Parathyroid adenoma (tissue), 2 donors: ENCODE data around the gene ETV6.

ENCODE experiments used
- H2AFZ ChIP-seq: fragments of 300-600 bp; sonication (generic); one replicate; pipeline ENCODE4 v1.7.0; 2017; ENCODE audit warnings: antibody characterized with exemption, mild to moderate bottlenecking
- H3K27ac ChIP-seq: fragments of 300-600 bp; sonication (generic); one replicate; pipeline ENCODE4 v1.7.0; 2017
- H3K27me3 ChIP-seq: fragments of 300-600 bp; sonication (generic); one replicate; pipeline ENCODE4 v1.7.0; 2017; ENCODE audit warnings: low read length; ENCODE audit not compliant: control insufficient read depth, insufficient read depth
- H3K36me3 ChIP-seq: fragments of 300-600 bp; sonication (generic); one replicate; pipeline ENCODE4 v1.7.0; 2017; ENCODE audit warnings: low read length; ENCODE audit not compliant: control insufficient read depth, insufficient read depth
- H3K4me1 ChIP-seq: fragments of 300-600 bp; sonication (generic); one replicate; pipeline ENCODE4 v1.7.0; 2017; ENCODE audit warnings: control low read depth
- H3K4me2 ChIP-seq: fragments of 300-600 bp; sonication (generic); one replicate; pipeline ENCODE4 v1.7.0; 2017; ENCODE audit warnings: low read length
- H3K4me3 ChIP-seq: fragments of 300-600 bp; sonication (generic); one replicate; pipeline ENCODE4 v1.7.0; 2017; ENCODE audit warnings: low read depth, low read length
- H3K79me2 ChIP-seq: fragments of 300-600 bp; sonication (generic); one replicate; pipeline ENCODE4 v1.7.0; 2017; ENCODE audit warnings: control low read depth
- H3K9ac ChIP-seq: fragments of 300-600 bp; sonication (generic); one replicate; pipeline ENCODE4 v1.7.0; 2017; ENCODE audit warnings: mild to moderate bottlenecking
- H3K9me3 ChIP-seq: fragments of 300-600 bp; sonication (generic); one replicate; pipeline ENCODE4 v1.7.0; 2017; ENCODE audit warnings: low read length; ENCODE audit not compliant: control insufficient read depth
- CTCF ChIP-seq: fragments of 300-600 bp; sonication (generic); IDR thresholded peaks from one replicate; pipeline ENCODE4 v1.7.0; 2017; ENCODE audit warnings: antibody characterized with exemption, mild to moderate bottlenecking
- donor health status: primary hyperparathyroidism.

The ETV6 gene

GRCh38 chr12:11649413-11650285, at the start of gene ETV6:
ETV6 (plus strand) TSS chr12:11649674; CDS start chr12:11650128, 454 bp downstream.
- peaks cover 10% of the 10 kb centered on the region for H3K4me1 ChIP-seq
- H3K79me2 ChIP-seq = peaks cover 18% of the 10 kb centered on the region
- no peaks in the 10 kb centered on the region for H3K9me3 ChIP-seq
- H3K4me2 ChIP-seq = peak within 1 kb of the TSS; percentile 87
- H3K4me3 ChIP-seq = peak within 1 kb of the TSS; percentile 81
- TF ChIP-seq CTCF = no peak
- no peaks in the 10 kb centered on the region for H3K27me3 ChIP-seq
- peak within 1 kb of the TSS; percentile 95 for H2AFZ ChIP-seq
- peak within 1 kb of the TSS; percentile 97 for H3K27ac ChIP-seq
- no peaks in the 10 kb centered on the region for H3K36me3 ChIP-seq
- H3K9ac ChIP-seq = peak within 1 kb of the TSS; percentile 54

GRCh38 chr12:11600199-11600598, 49.3 kb upstream of the ETV6 start:
- peaks cover 3% of the 10 kb centered on the region for H3K4me1 ChIP-seq
- no peaks in the 10 kb centered on the region for H3K36me3 ChIP-seq
- H3K4me3 ChIP-seq = no peak overlapping the region
- H3K9ac ChIP-seq = no peak overlapping the region
- H3K4me2 ChIP-seq = no peak overlapping the region
- no peaks in the 10 kb centered on the region for H3K79me2 ChIP-seq
- H3K27me3 ChIP-seq = no peaks in the 10 kb centered on the region
- H3K9me3 ChIP-seq = no peaks in the 10 kb centered on the region
- no peak overlapping the region for H2AFZ ChIP-seq
- TF ChIP-seq CTCF = no peak
- H3K27ac ChIP-seq = no peak overlapping the region

- Histone ChIP-seq H3K27me3 (no peaks in the 10 kb centered on the region), H3K9ac (no peak overlapping the region), H2AFZ (no peak overlapping the region), H3K79me2 (no peaks in the 10 kb centered on the region), H3K36me3 (no peaks in the 10 kb centered on the region), H3K9me3 (no peaks in the 10 kb centered on the region), H3K27ac (no peak overlapping the region), H3K4me3 (no peak overlapping the region), H3K4me2 (no peak overlapping the region), H3K4me1 (peaks cover 3% of the 10 kb centered on the region)
- TF ChIP-seq CTCF = no peak
Observed at GRCh38 chr12:11601647-11602046, 47.8 kb upstream of the ETV6 start.

- peak overlapping the region; percentile 28 for H2AFZ ChIP-seq
- no peak overlapping the region for H3K4me3 ChIP-seq
- no peak for TF ChIP-seq CTCF
- no peaks in the 10 kb centered on the region for H3K79me2 ChIP-seq
- no peak overlapping the region for H3K4me2 ChIP-seq
- H3K27ac ChIP-seq = no peak overlapping the region
- H3K9me3 ChIP-seq = no peaks in the 10 kb centered on the region
- H3K36me3 ChIP-seq = no peaks in the 10 kb centered on the region
- H3K27me3 ChIP-seq = no peaks in the 10 kb centered on the region
- no peaks in the 10 kb centered on the region for H3K4me1 ChIP-seq
- no peak overlapping the region for H3K9ac ChIP-seq
Observed at GRCh38 chr12:11607313-11608081, 42.0 kb upstream of the ETV6 start.
